CD4-positive, CD25-positive, alpha-beta regulatory T cell (primary cell): ENCODE measurements around the gene PAQR9. TPM values are rescaled to one million over a fixed set of nuclear protein-coding genes. Genes with fewer than 3 reads are reported as not detected.
A peak's percentile ranks its signal among the peaks of the same experiment; 100 is the strongest.

ENCODE experiments used
- ATAC-seq, 2 donors: fragments of 150-1000 bp; cut with Tn5 transposase; one replicate each; pipeline ENCODE4 v1.10.0; 2021; ENCODE audit warnings: low read depth in 2 of 2, moderate number of reproducible peaks in 2 of 2, moderate library complexity in 1 of 2
- DNase-seq, 3 donors: peaks; one replicate each; pipeline versions ENCODE4 v3.0.0 to v3.0.0-alpha.2; 2012 to 2022; ENCODE audit warnings: mixed read lengths in 1 of 3
- H3K27ac ChIP-seq: one replicate; pipeline ENCODE4 v1.7.0; 2013; ENCODE audit warnings: mild to moderate bottlenecking, low read length; ENCODE audit not compliant: insufficient read depth, poor library complexity, severe bottlenecking
- H3K27me3 ChIP-seq: one replicate; pipeline ENCODE4 v1.7.0; 2013; ENCODE audit warnings: low read length; ENCODE audit not compliant: control insufficient read depth, insufficient read depth
- H3K36me3 ChIP-seq: one replicate; pipeline ENCODE4 v1.7.0; 2013; ENCODE audit warnings: mild to moderate bottlenecking, low read length, moderate library complexity; ENCODE audit not compliant: control insufficient read depth, insufficient read depth
- H3K4me1 ChIP-seq: 2 replicates; pipeline ENCODE4 v1.7.0; 2013; ENCODE audit warnings: mild to moderate bottlenecking, low read length; ENCODE audit not compliant: insufficient read depth, control insufficient read depth, poor library complexity, severe bottlenecking
- H3K4me3 ChIP-seq: one replicate; pipeline ENCODE4 v1.7.0; 2013; ENCODE audit warnings: low read depth, mild to moderate bottlenecking, low read length, moderate library complexity
- H3K9me3 ChIP-seq, 2 experiments: 1 replicate in 1 of 2; 2 replicates in 1 of 2; pipeline ENCODE4 v1.7.0; 2013; ENCODE audit warnings: low read length in 2 of 2, mild to moderate bottlenecking in 1 of 2, moderate library complexity in 1 of 2; ENCODE audit not compliant: control insufficient read depth in 2 of 2
- H3K27ac Mint-ChIP-seq, 3 donors: one replicate each; pipeline ENCODE4 v1.8.0; 2020 to 2022; ENCODE audit warnings: mild to moderate bottlenecking in 3 of 3, mixed read lengths in 3 of 3, moderate library complexity in 2 of 3
- H3K27me3 Mint-ChIP-seq: one replicate; pipeline ENCODE4 v1.8.0; 2022; ENCODE audit warnings: mild to moderate bottlenecking, mixed read lengths
- H3K36me3 Mint-ChIP-seq: one replicate; pipeline ENCODE4 v1.8.0; 2020; ENCODE audit warnings: mixed read lengths
- H3K4me1 Mint-ChIP-seq, 4 donors: one replicate each; pipeline ENCODE4 v1.8.0; 2020 to 2022; ENCODE audit warnings: mixed read lengths in 4 of 4, mild to moderate bottlenecking in 1 of 4
- H3K4me3 Mint-ChIP-seq, 4 donors: one replicate each; pipeline ENCODE4 v1.8.0; 2020 to 2022; ENCODE audit warnings: mild to moderate bottlenecking in 4 of 4, mixed read lengths in 4 of 4, moderate library complexity in 3 of 4
- H3K9me3 Mint-ChIP-seq, 7 donors: one replicate each; pipeline ENCODE4 v1.8.0; 2020 to 2022; ENCODE audit warnings: mixed read lengths in 7 of 7, mild to moderate bottlenecking in 3 of 7, moderate library complexity in 2 of 7
- polyA plus RNA-seq, 4 donors: library from polyadenylated mRNA; unstranded; fragments of 300-500 nt; fragmentation: Illumina TruSeq; gene quantifications; one replicate each; pipeline ENCODE4 v1.2.3, GENCODE V29; 2021
- total RNA-seq: library from RNA; stranded (reverse); gene quantifications from one replicate; pipeline ENCODE4 v1.2.3, GENCODE V29; 2022

Gene PAQR9
- total and polyA plus RNA-seq, 5 donors from 2014 or later: not detected

DNA sequence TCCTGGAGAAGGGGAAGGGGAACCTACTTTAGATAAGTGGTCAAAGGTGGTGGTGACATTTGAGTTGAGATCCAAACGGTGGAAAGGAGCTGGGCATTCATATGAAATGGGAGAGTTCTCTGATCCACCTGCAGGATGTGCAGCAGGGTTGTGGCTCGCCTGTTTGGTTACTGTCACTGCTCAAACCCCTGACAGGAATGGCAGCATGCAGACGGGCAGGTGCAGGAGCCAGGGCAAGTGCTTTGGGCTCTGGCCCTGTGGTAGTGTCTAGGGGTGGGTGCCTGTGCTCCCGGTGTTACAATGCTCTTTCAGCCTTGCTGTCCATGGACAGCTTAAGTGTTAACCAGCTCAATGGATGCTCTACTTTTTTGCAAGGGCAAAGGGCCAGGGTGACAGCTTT, 18.5 kb downstream of the PAQR9 start:
- no peak for DNase-seq
- H3K36me3 ChIP-seq: no peaks in the 10 kb centered on the region
- H3K27ac Mint-ChIP-seq: peak overlapping the region; percentile 16 to 72 (median 66)
- peaks cover 8% of the 10 kb centered on the region for H3K4me1 ChIP-seq
- peaks cover 6% of the 10 kb centered on the region for H3K27me3 ChIP-seq
- H3K4me1 Mint-ChIP-seq: peaks cover 7 to 24% (median 15%) of the 10 kb centered on the region in 4 donors
- H3K4me3 ChIP-seq: peak overlapping the region; percentile 78
- peak overlapping the region; percentile 66 for H3K27ac ChIP-seq
- H3K9me3 ChIP-seq: no peaks in the 10 kb centered on the region
- H3K4me3 Mint-ChIP-seq: peak overlapping the region; percentile 69 to 94 (median 76)
- H3K27me3 Mint-ChIP-seq: peaks cover 30% of the 10 kb centered on the region
- H3K9me3 Mint-ChIP-seq: no peaks in the 10 kb centered on the region
- H3K36me3 Mint-ChIP-seq: no peaks in the 10 kb centered on the region
- ATAC-seq: no peak

DNA sequence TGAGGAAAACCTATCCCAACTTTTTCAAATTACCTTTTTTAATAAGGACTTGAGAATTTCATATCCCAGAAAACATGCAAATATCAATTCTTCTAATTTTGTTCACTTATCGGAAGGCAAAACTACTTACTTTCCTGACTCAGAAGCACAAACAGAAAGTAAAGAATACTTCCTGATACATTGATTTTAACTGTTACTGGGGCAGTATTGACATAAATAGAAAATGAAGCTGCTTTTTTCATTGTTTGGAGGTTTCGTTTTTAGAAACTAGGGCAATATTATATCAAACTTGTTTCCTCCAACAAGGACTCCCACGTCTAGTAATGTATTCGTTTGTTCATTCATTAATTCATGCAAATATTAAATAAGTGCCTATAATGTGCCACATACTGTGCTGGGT, 19.1 kb downstream of the PAQR9 start:
- peak in 2 of 3 donors; percentile 31 to 47 for DNase-seq
- Mint-ChIP-seq H3K9me3 (no peaks in the 10 kb centered on the region), H3K27me3 (peaks cover 23% of the 10 kb centered on the region), H3K36me3 (no peaks in the 10 kb centered on the region), H3K4me1 (peaks cover 7 to 24% (median 15%) of the 10 kb centered on the region in 4 donors), H3K27ac (peak overlapping the region; percentile 16 to 72 (median 66)), H3K4me3 (peak overlapping the region; percentile 69 to 94 (median 76))
- H3K4me1 ChIP-seq: peaks cover 8% of the 10 kb centered on the region
- no peaks in the 10 kb centered on the region for H3K36me3 ChIP-seq
- no peaks in the 10 kb centered on the region for H3K9me3 ChIP-seq
- H3K27ac ChIP-seq: peak overlapping the region; percentile 66
- peak overlapping the region; percentile 78 for H3K4me3 ChIP-seq
- peak; percentile 39 to 40 for ATAC-seq
- peaks cover 6% of the 10 kb centered on the region for H3K27me3 ChIP-seq

DNA sequence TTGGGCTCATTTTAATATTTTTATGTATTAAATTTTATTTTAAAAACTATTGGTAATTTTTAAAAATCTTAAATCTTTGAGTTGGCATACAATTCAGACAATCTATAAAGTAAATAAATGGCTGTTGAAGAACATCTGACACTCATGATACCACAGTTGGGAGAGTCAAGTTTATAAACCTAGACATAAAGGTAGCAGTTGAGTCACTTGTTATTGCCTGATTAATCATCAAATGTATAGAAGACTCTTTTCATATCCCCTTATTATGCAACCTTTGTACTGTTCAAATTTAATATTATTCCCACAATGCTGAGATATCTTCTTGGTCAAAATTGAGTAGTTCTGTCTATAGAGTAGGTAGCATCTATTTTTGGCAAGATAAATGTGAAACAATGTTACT, 19.6 kb downstream of the PAQR9 start:
- Histone ChIP-seq H3K27me3 (peaks cover 1% of the 10 kb centered on the region), H3K9me3 (no peaks in the 10 kb centered on the region), H3K36me3 (no peaks in the 10 kb centered on the region), H3K4me3 (peak overlapping the region; percentile 78), H3K27ac (peak overlapping the region; percentile 66), H3K4me1 (peaks cover 8% of the 10 kb centered on the region)
- H3K36me3 Mint-ChIP-seq: no peaks in the 10 kb centered on the region
- ATAC-seq: peak in 1 of 2 donors; percentile 51
- H3K27ac Mint-ChIP-seq: peak overlapping the region; percentile 16 to 72 (median 66)
- H3K9me3 Mint-ChIP-seq: no peaks in the 10 kb centered on the region
- peaks cover 19% of the 10 kb centered on the region for H3K27me3 Mint-ChIP-seq
- peak overlapping the region; percentile 69 to 94 (median 76) for H3K4me3 Mint-ChIP-seq
- peaks cover 7 to 24% (median 15%) of the 10 kb centered on the region in 4 donors for H3K4me1 Mint-ChIP-seq
- DNase-seq: no peak

DNA sequence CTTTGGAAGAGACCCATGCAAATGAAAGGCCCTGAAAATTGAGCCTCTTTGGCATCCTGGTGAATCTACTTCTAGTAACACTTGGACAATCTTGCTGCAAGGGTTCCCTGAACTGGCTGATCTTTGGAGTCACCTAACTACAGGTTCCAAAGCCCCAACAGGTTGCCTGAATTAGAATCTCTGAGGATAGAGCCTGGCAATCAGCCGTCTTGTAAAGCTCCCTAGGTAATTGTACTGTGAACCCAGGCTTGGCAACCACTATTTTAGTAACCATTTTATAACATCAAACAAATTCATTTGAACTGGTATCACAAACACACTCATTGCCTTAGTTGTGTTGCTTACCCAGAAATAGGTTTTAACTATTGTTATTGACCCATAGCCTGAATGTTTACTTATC, 20.1 kb downstream of the PAQR9 start:
- Mint-ChIP-seq H3K9me3 (no peaks in the 10 kb centered on the region), H3K4me3 (no peak overlapping the region), H3K4me1 (peaks cover 7 to 24% (median 15%) of the 10 kb centered on the region in 4 donors), H3K36me3 (no peaks in the 10 kb centered on the region), H3K27ac (no peak overlapping the region), H3K27me3 (peaks cover 24% of the 10 kb centered on the region)
- H3K4me3 ChIP-seq: no peak overlapping the region
- no peaks in the 10 kb centered on the region for H3K9me3 ChIP-seq
- no peaks in the 10 kb centered on the region for H3K36me3 ChIP-seq
- H3K27ac ChIP-seq: no peak overlapping the region
- H3K27me3 ChIP-seq: no peaks in the 10 kb centered on the region
- no peak for ATAC-seq
- H3K4me1 ChIP-seq: peaks cover 8% of the 10 kb centered on the region
- DNase-seq: no peak

DNA sequence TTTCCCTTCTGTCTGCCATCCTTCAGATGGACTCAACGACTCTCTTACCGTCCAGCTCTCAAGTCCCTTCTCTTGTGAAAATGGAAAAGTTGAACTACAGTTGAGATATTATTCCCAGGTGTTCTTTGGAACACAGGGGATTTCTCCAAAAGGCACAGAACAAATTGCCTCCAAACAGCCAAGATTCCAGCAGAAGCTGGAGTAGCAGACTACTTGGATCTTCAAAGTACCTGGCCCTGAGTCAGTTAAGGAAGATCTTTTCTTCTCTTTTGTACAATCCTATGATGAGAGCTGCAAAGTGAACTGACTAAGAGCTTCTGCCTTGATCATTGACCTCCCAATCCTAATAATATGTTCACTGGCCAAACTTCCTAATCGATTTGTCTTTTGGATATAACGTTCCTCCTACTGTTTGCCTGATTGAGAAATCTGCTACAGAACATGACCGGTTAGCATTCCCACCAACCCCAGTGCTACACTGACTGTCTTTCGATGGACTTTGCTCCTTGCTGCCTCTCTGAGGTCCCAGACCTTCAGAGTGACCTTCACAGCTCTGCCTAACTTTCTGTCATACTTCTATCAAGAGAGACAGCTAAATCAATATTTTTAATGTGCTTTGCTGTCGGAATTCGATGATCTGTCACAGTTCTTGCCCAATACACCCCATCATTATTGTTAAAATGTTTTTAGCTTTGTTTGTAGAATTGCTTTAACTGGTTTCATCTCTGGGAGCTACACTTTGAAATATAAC, 21.9 kb downstream of the PAQR9 start:
- H3K27ac Mint-ChIP-seq: no peak overlapping the region
- no peaks in the 10 kb centered on the region for H3K36me3 ChIP-seq
- H3K4me1 Mint-ChIP-seq: peaks cover 5 to 18% (median 13%) of the 10 kb centered on the region in 4 donors
- no peaks in the 10 kb centered on the region for H3K36me3 Mint-ChIP-seq
- H3K27me3 ChIP-seq: no peaks in the 10 kb centered on the region
- H3K9me3 ChIP-seq: no peaks in the 10 kb centered on the region
- H3K4me3 ChIP-seq: no peak overlapping the region
- H3K27ac ChIP-seq: no peak overlapping the region
- H3K4me1 ChIP-seq: peaks cover 8% of the 10 kb centered on the region
- peaks cover 19% of the 10 kb centered on the region for H3K27me3 Mint-ChIP-seq
- no peaks in the 10 kb centered on the region for H3K9me3 Mint-ChIP-seq
- no peak overlapping the region for H3K4me3 Mint-ChIP-seq
- ATAC-seq (no peak), DNase-seq (no peak)

DNA sequence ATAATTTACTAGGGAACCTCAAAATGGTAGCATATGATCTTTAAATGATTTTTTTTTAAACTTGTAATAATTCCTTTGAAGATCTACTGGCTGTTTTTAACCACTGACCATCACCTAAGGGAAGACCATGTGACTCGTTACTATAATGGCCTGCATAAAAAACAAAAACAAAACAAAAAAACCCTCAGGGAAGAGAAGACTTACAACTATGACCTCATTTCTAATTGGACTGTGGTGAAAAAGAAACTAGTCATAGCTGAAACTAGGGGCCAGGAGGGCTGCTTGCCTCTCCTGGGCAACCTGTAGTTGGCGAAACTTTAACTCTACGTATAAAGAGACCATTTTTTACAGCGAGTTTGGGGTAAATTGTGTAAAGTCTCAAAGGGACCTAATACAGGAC, 23.0 kb downstream of the PAQR9 start:
- no peaks in the 10 kb centered on the region for H3K9me3 ChIP-seq
- H3K9me3 Mint-ChIP-seq: no peaks in the 10 kb centered on the region
- no peaks in the 10 kb centered on the region for H3K36me3 Mint-ChIP-seq
- H3K27me3 ChIP-seq: peaks cover 3% of the 10 kb centered on the region
- no peaks in the 10 kb centered on the region for H3K36me3 ChIP-seq
- H3K4me1 ChIP-seq: peaks cover 8% of the 10 kb centered on the region
- H3K27ac ChIP-seq: no peak overlapping the region
- ATAC-seq: no peak
- no peak overlapping the region for H3K4me3 Mint-ChIP-seq
- peaks cover 5 to 13% (median 12%) of the 10 kb centered on the region in 4 donors for H3K4me1 Mint-ChIP-seq
- no peak overlapping the region for H3K4me3 ChIP-seq
- H3K27me3 Mint-ChIP-seq: peaks cover 19% of the 10 kb centered on the region
- H3K27ac Mint-ChIP-seq: no peak overlapping the region
- DNase-seq: no peak

DNA sequence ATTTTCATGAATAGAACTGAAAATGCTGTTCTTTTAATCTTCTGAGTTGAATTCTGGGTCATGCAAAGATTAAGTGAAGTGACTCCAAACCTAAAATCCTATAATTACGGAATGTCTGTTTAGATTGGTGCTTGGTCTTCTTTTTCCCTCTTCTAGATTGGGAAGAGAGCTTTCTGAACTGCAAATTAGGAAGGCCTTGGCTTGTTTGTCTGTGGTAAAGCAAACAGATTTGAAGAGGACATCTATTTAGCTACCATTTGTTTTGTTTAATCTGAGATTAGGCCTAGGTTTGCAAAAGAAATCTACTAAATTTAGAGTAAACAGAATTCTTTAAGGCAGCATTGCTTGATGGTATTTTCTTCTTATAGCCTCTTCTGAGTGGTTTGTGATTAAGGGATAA, 23.5 kb downstream of the PAQR9 start:
- H3K9me3 Mint-ChIP-seq: no peaks in the 10 kb centered on the region

DNA sequence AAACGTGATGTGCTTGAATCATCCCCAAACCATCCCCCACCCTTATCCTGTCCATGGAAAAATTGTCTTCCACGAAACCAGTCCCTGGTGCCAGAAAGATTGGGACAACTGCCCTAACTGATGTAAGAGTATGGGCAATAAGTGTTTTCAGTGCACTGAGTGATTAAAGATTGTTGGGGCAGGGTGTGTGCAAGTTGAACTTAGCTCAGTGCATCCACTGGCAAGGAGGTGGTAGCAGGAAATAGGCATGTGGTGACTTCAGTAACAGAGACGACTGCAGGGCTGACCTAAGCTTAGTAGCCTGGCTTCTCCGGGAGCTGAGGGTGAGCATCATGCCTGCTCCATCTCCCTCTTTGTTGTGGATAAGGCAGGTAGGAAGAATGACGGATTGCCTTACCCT, 27.5 kb downstream of the PAQR9 start:
- Histone ChIP-seq H3K27me3 (peaks cover 4% of the 10 kb centered on the region), H3K4me1 (no peaks in the 10 kb centered on the region), H3K4me3 (no peak overlapping the region), H3K9me3 (no peaks in the 10 kb centered on the region), H3K27ac (no peak overlapping the region), H3K36me3 (no peaks in the 10 kb centered on the region)
- DNase-seq (no peak), ATAC-seq (no peak)
- Mint-ChIP-seq H3K36me3 (no peaks in the 10 kb centered on the region), H3K27ac (no peak overlapping the region), H3K27me3 (peaks cover 5% of the 10 kb centered on the region), H3K4me3 (no peak overlapping the region), H3K4me1 (no peaks in the 10 kb centered on the region), H3K9me3 (no peaks in the 10 kb centered on the region)

More for the DNA sequence above, 23.5 kb downstream of the PAQR9 start:
- no peak for DNase-seq
- Histone ChIP-seq H3K36me3 (no peaks in the 10 kb centered on the region), H3K27ac (no peak overlapping the region), H3K27me3 (peaks cover 3% of the 10 kb centered on the region), H3K9me3 (no peaks in the 10 kb centered on the region), H3K4me3 (no peak overlapping the region), H3K4me1 (peaks cover 7% of the 10 kb centered on the region)
- Mint-ChIP-seq H3K36me3 (no peaks in the 10 kb centered on the region), H3K27ac (no peak overlapping the region), H3K4me1 (peaks cover 5 to 12% (median 10%) of the 10 kb centered on the region in 4 donors), H3K27me3 (peaks cover 19% of the 10 kb centered on the region), H3K4me3 (no peak overlapping the region)
- ATAC-seq: no peak
